ENCODE measurements around the gene C1S. TPM values are rescaled to one million over a fixed set of nuclear protein-coding genes. Genes with fewer than 3 reads are reported as not detected.

C1S gene
- total RNA-seq, 1 donor from 2014 or later: 47.3 TPM

DNA sequence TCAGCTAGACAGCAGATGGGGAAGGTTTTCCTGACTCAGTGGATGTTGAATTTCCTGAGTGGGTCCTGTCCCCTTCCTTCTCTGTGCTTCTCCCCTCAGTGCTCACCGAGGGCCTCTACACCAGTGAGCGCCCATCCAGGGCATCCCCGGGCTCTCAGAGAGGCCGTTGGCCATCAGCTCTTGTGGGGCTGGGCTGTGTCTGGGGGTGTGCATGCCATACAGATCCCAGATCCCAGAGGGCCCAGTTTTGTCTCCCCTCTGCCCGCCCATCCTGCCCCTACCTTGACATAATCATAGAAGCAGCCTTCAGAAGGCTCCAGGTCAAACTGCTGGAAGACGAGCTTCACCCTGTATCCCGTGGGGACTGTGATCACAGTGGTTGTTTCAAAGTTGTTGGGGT lies 30.7 kb downstream of the C1S start:
- TF ChIP-seq CTCF (IDR thresholded peaks at IDR 0.05; ENCODE audit: unreplicated experiment): no peak
- Mint-ChIP-seq H3K4me1 (peaks cover 13% of the 10 kb centered on the region), H3K27me3 (ENCODE audit: low read depth) (no peaks in the 10 kb centered on the region), H3K9me3 (no peaks in the 10 kb centered on the region), H3K27ac (peak overlapping the region; percentile 25), H3K36me3 (peaks cover 9% of the 10 kb centered on the region), H3K4me3 (peak overlapping the region; percentile 20)
- no peak for DNase-seq (ENCODE audit: low spot score in 2 of 2, unreplicated experiment in 2 of 2)

DNA sequence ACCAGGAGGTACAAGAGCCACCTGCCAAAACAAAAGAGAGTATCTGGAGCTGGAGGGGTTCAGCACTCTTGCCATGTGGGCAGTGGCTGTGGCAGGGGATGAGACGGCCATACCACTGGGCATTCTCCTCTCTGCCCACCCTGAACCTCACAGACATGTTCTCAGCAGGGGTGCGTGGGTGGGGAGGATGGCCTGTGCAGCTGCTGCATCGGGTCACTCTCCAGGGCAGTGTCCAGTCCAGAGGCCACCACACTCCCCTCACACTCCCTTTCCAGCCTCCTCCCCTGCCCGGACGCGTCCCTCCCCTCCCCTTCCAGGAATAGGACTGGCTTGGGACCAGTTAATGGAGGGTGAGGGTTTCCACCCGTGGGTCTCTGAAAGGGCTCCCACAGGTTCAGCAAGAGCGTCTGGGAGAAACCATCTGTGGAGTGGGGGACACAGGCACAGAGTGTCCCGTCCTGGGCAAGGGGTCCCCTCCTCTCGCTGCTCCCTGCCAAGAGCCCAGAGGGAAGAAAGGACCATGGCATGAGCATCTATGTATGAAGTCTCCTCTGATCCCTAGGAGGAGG lies 31.2 kb downstream of the C1S start:
- Mint-ChIP-seq H3K4me1 (peaks cover 13% of the 10 kb centered on the region), H3K36me3 (peaks cover 9% of the 10 kb centered on the region), H3K27me3 (ENCODE audit: low read depth) (no peaks in the 10 kb centered on the region), H3K9me3 (no peaks in the 10 kb centered on the region), H3K4me3 (peak overlapping the region; percentile 80), H3K27ac (peak overlapping the region; percentile 68)
- no peak for TF ChIP-seq CTCF (IDR thresholded peaks at IDR 0.05; ENCODE audit: unreplicated experiment)
- no peak for DNase-seq (ENCODE audit: low spot score in 2 of 2, unreplicated experiment in 2 of 2)

DNA sequence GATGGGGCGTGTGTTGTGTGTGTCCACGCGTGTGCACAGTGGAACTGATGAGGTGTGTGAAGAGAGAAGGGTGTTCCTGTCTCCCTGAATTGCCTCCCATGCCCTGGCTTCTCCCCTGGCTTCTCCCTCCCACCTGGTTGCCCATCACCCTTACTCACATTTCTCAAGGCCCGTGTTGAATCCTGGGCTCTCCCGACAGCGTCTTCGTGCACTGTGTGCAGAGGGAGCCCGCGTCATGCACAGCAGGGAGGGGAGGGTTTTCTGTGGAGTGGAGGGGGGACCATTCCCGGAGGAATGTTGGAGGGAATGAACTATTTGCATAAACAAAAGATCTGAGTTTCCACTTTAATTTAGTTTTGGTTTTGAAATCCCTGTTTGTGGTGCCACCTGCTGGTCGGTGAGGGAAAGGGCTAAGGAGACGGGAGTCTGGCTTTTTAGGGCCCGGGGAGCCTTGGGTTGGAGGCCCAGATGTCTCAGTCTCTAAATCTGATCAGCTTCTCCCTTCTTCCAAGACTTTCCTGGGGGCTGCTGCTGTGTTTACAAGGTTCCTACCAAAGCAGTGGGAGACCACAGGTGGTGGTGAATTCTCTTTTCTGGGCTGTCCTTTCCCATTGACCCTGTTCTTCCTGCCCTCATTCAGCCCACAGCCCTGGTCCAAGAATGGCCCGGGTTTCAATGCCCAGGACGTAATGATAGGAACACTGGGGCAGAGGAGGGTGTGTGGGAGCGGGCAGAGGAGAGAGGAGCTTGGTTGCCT lies 31.9 kb downstream of the C1S start, which contains the start of gene C1R:
C1R (minus strand) TSS at position 217 of the 757 bp plus-strand sequence; CDS start at position 160, 57 bp downstream.
- peaks cover 6% of the 10 kb centered on the region for H3K36me3 Mint-ChIP-seq
- H3K27ac Mint-ChIP-seq: peak within 1 kb of the TSS; percentile 68
- H3K9me3 Mint-ChIP-seq: no peaks in the 10 kb centered on the region
- peaks cover 13% of the 10 kb centered on the region for H3K4me1 Mint-ChIP-seq
- H3K4me3 Mint-ChIP-seq: peak within 1 kb of the TSS; percentile 80
- peak; percentile 89 for TF ChIP-seq CTCF (IDR thresholded peaks at IDR 0.05; ENCODE audit: unreplicated experiment)
- H3K27me3 Mint-ChIP-seq (ENCODE audit: low read depth): no peaks in the 10 kb centered on the region
- DNase-seq (ENCODE audit: low spot score in 2 of 2, unreplicated experiment in 2 of 2): peak; percentile 31 to 81

DNA sequence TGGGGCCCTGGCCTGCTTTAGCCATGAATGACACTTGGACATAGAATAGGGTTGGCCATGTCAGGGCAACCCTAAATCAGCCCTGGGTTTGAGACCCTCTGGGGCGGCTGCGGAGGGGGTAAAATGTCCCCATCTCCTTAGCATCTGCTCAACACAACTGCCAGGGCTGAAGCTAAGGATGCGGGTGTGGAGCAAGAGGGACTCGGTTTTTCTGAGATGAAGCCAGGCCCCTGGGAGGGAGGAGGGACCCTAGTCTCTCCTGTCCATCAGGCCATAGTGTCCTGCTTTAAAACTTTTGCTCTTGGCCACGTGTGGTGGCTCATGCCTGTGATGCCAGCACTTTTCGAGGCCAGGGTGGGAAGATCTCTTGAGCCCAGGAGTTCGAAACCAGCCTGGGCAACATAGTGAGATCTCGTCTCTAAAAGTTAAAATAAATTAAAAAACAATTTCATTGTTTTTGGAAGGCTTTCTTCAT lies 32.5 kb downstream of the C1S start:
- no peaks in the 10 kb centered on the region for H3K9me3 Mint-ChIP-seq
- H3K27me3 Mint-ChIP-seq (ENCODE audit: low read depth): no peaks in the 10 kb centered on the region
- DNase-seq (ENCODE audit: low spot score in 2 of 2, unreplicated experiment in 2 of 2): no peak
- H3K4me3 Mint-ChIP-seq: no peak overlapping the region
- H3K4me1 Mint-ChIP-seq: peaks cover 13% of the 10 kb centered on the region
- peaks cover 6% of the 10 kb centered on the region for H3K36me3 Mint-ChIP-seq
- H3K27ac Mint-ChIP-seq: no peak overlapping the region
- no peak for TF ChIP-seq CTCF (IDR thresholded peaks at IDR 0.05; ENCODE audit: unreplicated experiment)

DNA sequence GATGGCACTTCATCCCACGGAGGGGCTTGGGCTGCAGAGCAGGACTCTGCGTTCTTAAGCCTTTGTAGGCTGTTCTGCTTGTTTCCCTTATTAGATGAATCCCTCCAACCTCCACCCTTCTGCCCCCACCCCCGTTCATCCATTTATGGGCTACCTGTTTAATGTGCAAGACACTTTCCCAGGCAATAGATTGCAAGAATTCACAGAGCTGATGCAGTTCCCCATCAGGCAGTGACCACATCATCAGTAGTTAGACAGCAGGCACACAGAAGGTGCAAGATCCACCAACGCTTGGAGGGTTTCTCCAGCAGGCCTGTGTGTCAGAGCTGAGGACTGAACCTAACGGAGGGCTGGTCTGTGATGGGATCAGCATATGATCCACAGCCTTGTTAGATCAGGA lies 33.0 kb downstream of the C1S start:
- Mint-ChIP-seq H3K27me3 (ENCODE audit: low read depth) (no peaks in the 10 kb centered on the region), H3K27ac (no peak overlapping the region), H3K4me1 (peaks cover 13% of the 10 kb centered on the region), H3K9me3 (no peaks in the 10 kb centered on the region), H3K36me3 (peaks cover 8% of the 10 kb centered on the region), H3K4me3 (no peak overlapping the region)
- no peak for DNase-seq (ENCODE audit: low spot score in 2 of 2, unreplicated experiment in 2 of 2)
- TF ChIP-seq CTCF (IDR thresholded peaks at IDR 0.05; ENCODE audit: unreplicated experiment): no peak
